ENCODE data around the gene PCLO. TPM values are rescaled to one million over a fixed set of nuclear protein-coding genes. Genes with fewer than 3 reads are reported as not detected.

Gene PCLO
- total and polyA plus RNA-seq, 2 experiments from 2014 or later: 0.77 to 1.1 TPM

DNA sequence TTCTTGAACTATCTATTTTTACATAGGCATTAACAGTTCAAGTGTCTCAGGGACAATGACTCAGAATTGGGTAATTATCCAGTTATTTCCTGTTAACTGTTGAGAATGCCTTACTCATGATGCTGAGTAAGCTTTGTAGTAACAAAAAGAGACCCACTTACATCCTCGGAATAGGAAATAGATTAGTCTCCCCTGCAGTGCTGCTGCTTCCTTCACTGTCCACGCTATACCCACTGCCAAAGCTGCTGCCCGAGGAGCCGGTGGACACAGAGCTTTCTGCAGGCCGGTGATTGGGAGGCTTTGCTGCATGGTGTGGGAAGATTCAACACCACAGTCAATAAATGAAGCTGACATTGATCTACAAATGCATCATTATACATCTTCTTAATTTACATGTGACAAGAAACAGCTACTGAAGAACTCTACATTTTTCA lies 357.1 kb downstream of the PCLO start:
- TF ChIP-seq, protein P1, sequence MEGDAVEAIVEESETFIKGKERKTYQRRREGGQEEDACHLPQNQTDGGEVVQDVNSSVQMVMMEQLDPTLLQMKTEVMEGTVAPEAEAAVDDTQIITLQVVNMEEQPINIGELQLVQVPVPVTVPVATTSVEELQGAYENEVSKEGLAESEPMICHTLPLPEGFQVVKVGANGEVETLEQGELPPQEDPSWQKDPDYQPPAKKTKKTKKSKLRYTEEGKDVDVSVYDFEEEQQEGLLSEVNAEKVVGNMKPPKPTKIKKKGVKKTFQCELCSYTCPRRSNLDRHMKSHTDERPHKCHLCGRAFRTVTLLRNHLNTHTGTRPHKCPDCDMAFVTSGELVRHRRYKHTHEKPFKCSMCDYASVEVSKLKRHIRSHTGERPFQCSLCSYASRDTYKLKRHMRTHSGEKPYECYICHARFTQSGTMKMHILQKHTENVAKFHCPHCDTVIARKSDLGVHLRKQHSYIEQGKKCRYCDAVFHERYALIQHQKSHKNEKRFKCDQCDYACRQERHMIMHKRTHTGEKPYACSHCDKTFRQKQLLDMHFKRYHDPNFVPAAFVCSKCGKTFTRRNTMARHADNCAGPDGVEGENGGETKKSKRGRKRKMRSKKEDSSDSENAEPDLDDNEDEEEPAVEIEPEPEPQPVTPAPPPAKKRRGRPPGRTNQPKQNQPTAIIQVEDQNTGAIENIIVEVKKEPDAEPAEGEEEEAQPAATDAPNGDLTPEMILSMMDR (IDR thresholded peaks at IDR 0.05; ENCODE audit: low read depth, low read length): no peak
- Histone ChIP-seq H3K4me3 (no peak overlapping the region), H3K9me3 (ENCODE audit: low read depth) (no peaks in the 10 kb centered on the region), H3K27ac (no peak overlapping the region), H3K27me3 (peaks cover 87% of the 10 kb centered on the region), H3K36me3 (no peaks in the 10 kb centered on the region), H3K4me1 (ENCODE audit: low read depth) (no peaks in the 10 kb centered on the region)
- peak in 1 of 2 donors; percentile 89 for DNase-seq (ENCODE audit: low read depth in 1 of 2, low spot score in 1 of 2)

DNA sequence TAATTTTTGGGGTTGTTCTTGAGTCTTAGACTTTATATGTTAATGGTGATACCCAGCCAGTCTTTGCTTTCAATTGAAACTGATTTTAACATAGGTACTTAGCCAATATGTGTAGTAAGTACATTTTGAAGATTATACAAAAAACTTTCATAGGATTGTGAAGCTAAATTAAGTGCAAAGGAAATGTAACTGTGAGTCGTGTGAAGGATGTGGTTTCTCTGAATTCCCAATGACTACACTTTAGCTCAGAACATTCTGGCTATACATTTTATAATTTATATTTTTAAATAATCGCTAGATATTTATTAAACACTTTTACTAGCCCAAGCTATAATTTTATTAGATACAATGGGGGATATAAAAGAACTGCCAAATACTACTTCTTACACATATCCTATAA lies 359.3 kb downstream of the PCLO start:
- TF ChIP-seq, protein P1 (IDR thresholded peaks at IDR 0.05; ENCODE audit: low read depth, low read length): no peak
- H3K4me1 ChIP-seq (ENCODE audit: low read depth): no peaks in the 10 kb centered on the region
- no peak overlapping the region for H3K4me3 ChIP-seq
- no peaks in the 10 kb centered on the region for H3K36me3 ChIP-seq
- no peak overlapping the region for H3K27ac ChIP-seq
- H3K9me3 ChIP-seq (ENCODE audit: low read depth): no peaks in the 10 kb centered on the region
- peaks cover 90% of the 10 kb centered on the region for H3K27me3 ChIP-seq
- DNase-seq (ENCODE audit: low read depth in 1 of 2, low spot score in 1 of 2): no peak

DNA sequence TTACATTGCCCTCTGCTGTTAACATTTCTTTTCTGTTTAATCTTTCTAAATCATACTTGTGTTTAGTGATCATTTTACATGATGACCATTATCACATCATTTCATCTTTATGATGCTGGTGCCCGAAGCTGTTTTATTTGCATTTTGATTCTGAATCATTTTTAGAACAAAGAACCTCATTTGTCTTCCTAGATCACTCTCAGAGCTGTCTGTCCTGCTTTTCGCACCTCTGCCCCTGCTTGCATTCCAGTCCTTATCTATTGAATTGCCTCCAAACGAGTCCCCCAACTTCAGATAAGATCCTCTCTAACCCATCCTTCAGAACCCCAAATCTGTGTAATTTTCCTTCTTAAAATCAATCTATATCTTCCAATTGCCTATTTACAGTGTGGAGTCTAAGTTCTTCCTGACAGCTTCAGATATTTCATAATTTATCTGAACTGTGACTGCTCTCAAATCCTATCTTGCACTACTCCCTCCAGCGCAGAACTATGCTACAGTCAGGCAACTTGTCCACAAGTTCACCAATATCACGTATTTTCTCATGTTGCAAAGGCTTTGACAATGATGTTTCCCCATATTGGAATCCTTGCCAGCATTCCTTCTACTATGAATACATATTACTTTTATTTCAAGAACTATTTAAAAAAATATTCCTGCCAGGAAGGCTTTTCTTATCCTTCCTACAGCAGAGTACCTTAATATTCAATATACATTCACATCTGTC lies 372.6 kb downstream of the PCLO start:
- H3K9me3 ChIP-seq (ENCODE audit: low read depth): no peaks in the 10 kb centered on the region
- DNase-seq (ENCODE audit: low read depth in 1 of 2, low spot score in 1 of 2): peak in 1 of 2 donors; percentile 67
- H3K36me3 ChIP-seq: no peaks in the 10 kb centered on the region
- TF ChIP-seq, protein P1 (IDR thresholded peaks at IDR 0.05; ENCODE audit: low read depth, low read length): no peak
- peaks cover 20% of the 10 kb centered on the region for H3K4me1 ChIP-seq (ENCODE audit: low read depth)
- H3K27ac ChIP-seq: no peak overlapping the region
- no peak overlapping the region for H3K4me3 ChIP-seq
- H3K27me3 ChIP-seq: peaks cover 5% of the 10 kb centered on the region

DNA sequence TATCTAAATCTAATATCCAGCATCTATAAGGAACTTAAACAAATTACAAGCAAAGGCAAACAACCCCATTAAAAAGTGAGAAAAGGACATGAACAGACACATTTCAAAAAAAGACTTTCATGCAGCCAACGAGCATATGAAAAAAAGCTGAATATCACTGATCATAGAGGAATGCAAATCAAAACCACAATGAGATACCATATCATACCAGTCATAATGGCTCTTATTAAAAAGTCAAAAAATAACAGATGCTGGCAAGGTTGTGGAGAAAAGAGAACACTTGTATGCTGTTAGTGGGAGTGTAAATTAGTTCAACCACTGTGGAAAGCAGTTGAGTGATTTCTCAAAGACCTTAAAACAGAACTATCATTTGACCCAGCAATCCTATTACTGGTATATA lies 384.7 kb downstream of the PCLO start:
- Histone ChIP-seq H3K27me3 (no peaks in the 10 kb centered on the region), H3K9me3 (ENCODE audit: low read depth) (no peaks in the 10 kb centered on the region), H3K27ac (no peak overlapping the region), H3K4me3 (no peak overlapping the region), H3K36me3 (no peaks in the 10 kb centered on the region), H3K4me1 (ENCODE audit: low read depth) (no peaks in the 10 kb centered on the region)
- TF ChIP-seq, protein P1 (IDR thresholded peaks at IDR 0.05; ENCODE audit: low read depth, low read length): no peak
- peak in 1 of 2 donors; percentile 5 for DNase-seq (ENCODE audit: low read depth in 1 of 2, low spot score in 1 of 2)

DNA sequence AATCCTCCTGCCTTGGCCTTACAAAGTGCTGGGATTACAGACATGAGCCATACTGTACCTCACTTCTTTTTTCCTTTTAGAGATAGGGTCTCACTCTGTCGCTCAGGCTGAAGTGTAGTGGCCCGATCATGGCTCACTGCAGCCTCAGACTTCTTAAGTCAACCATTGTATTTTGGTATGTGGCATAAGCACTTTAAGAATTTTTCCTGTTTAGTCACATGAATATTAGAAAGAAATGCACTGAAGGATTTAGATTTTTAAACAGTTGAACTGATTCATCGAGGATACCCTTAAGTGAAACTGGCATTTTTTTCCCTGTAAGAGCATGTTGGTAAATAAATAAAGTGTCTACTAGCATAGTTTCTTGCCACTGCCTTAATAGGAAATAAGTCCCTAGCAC lies 399.8 kb downstream of the PCLO start:
- no peak for DNase-seq (ENCODE audit: low read depth in 1 of 2, low spot score in 1 of 2)
- no peaks in the 10 kb centered on the region for H3K36me3 ChIP-seq
- no peak overlapping the region for H3K27ac ChIP-seq
- no peaks in the 10 kb centered on the region for H3K27me3 ChIP-seq
- no peak overlapping the region for H3K4me3 ChIP-seq
- H3K9me3 ChIP-seq (ENCODE audit: low read depth): no peaks in the 10 kb centered on the region
- peaks cover 4% of the 10 kb centered on the region for H3K4me1 ChIP-seq (ENCODE audit: low read depth)
- TF ChIP-seq, protein P1 (IDR thresholded peaks at IDR 0.05; ENCODE audit: low read depth, low read length): no peak
